Smooth muscle cell (in vitro differentiated cells): Measurements from ENCODE around the gene SLC9A2. TPM values are rescaled to one million over a fixed set of nuclear protein-coding genes. Genes with fewer than 3 reads are reported as not detected.

Experiments
- DNase-seq: peaks from one replicate; lab custom pipeline; 2025; ENCODE audit not compliant: unreplicated experiment; lab: John Stamatoyannopoulos, UW
- H2AFZ ChIP-seq: fragments of 200-600 bp; sonication (generic); 2 replicates; pipeline ENCODE4 v1.6.0; 2016; ENCODE audit warnings: antibody characterized with exemption, low read depth, mild to moderate bottlenecking
- H3F3A ChIP-seq: fragments of 200-600 bp; sonication (generic); 2 replicates; pipeline ENCODE4 v1.6.0; 2017; ENCODE audit warnings: antibody characterized with exemption, low read depth
- H3K27ac ChIP-seq: fragments of 200-600 bp; sonication (generic); 2 replicates; pipeline ENCODE4 v1.5.1; 2016; ENCODE audit warnings: low read depth, mild to moderate bottlenecking
- H3K27me3 ChIP-seq: fragments of 200-600 bp; sonication (generic); 2 replicates; pipeline ENCODE4 v1.6.1; 2016; ENCODE audit warnings: low read depth, mild to moderate bottlenecking
- H3K36me3 ChIP-seq: fragments of 200-600 bp; sonication (generic); 2 replicates; pipeline ENCODE4 v1.5.1; 2016; ENCODE audit warnings: low read depth
- H3K4me1 ChIP-seq: fragments of 200-600 bp; sonication (generic); 2 replicates; pipeline ENCODE4 v1.5.1; 2016; ENCODE audit warnings: low read depth
- H3K4me2 ChIP-seq: fragments of 200-600 bp; sonication (generic); 2 replicates; pipeline ENCODE4 v1.6.0; 2016; ENCODE audit warnings: mild to moderate bottlenecking
- H3K4me3 ChIP-seq: fragments of 200-600 bp; sonication (generic); 2 replicates; pipeline ENCODE4 v1.5.1; 2016; ENCODE audit warnings: mild to moderate bottlenecking
- H3K79me2 ChIP-seq: fragments of 200-600 bp; sonication (generic); 2 replicates; pipeline ENCODE4 v1.6.0; 2016; ENCODE audit warnings: low read depth, mild to moderate bottlenecking
- H3K9ac ChIP-seq: fragments of 200-600 bp; sonication (generic); 2 replicates; pipeline ENCODE4 v1.6.0; 2016; ENCODE audit warnings: low read depth
- H3K9me3 ChIP-seq: fragments of 200-600 bp; sonication (generic); replicated peaks from 2 replicates; pipeline ENCODE4 v1.5.1; 2016; ENCODE audit warnings: low read depth
- H4K20me1 ChIP-seq: fragments of 200-600 bp; sonication (generic); 2 replicates; pipeline ENCODE4 v1.6.0; 2016; ENCODE audit warnings: low read depth
- CTCF ChIP-seq: fragments of 200-600 bp; sonication (generic); IDR thresholded peaks from 2 replicates; pipeline ENCODE4 v1.5.1; 2017; ENCODE audit warnings: borderline replicate concordance, mild to moderate bottlenecking, antibody characterized with exemption; ENCODE audit not compliant: insufficient read depth, poor library complexity, severe bottlenecking
- WGBS: methylation state at CpG from one replicate; pipeline ENCODE4 v1.1.7; 2016; ENCODE audit warnings: low lambda C conversion rate; 5-methylcytosine and 5-hydroxymethylcytosine counted together
- polyA plus RNA-seq: library from polyadenylated mRNA; unstranded; fragments of >200 nt; fragmentation: Nextera tagmentation; extraction: Ambion mirVana; gene quantifications from 2 replicates; pipeline ENCODE4 v1.2.1, GENCODE V29; 2016
- total RNA-seq: library from RNA; depleted of rRNA; stranded (reverse); fragments of >200 nt; gene quantifications from 2 replicates; pipeline ENCODE4 v1.2.3, GENCODE V29; 2014

SLC9A2 gene
- total and polyA plus RNA-seq, 2 experiments from 2014 or later: not detected

GRCh38 chr2:102637358-102637757 is 18.0 kb downstream of the SLC9A2 start:
- Histone ChIP-seq H3K4me1 (no peaks in the 10 kb centered on the region), H3K36me3 (no peaks in the 10 kb centered on the region), H3K9ac (no peak overlapping the region), H3K4me3 (no peak overlapping the region), H4K20me1 (no peaks in the 10 kb centered on the region), H3K4me2 (no peak overlapping the region), H2AFZ (no peak overlapping the region), H3K9me3 (no peaks in the 10 kb centered on the region), H3K79me2 (no peaks in the 10 kb centered on the region), H3K27me3 (peaks cover 18% of the 10 kb centered on the region), H3F3A (no peaks in the 10 kb centered on the region), H3K27ac (no peak overlapping the region)
- no peak for DNase-seq
- WGBS: 85% methylated on average over 4 of the region's 4 CpGs
- TF ChIP-seq CTCF: no peak

- Histone ChIP-seq H3K36me3 (no peaks in the 10 kb centered on the region), H3K4me1 (no peaks in the 10 kb centered on the region), H3F3A (no peaks in the 10 kb centered on the region), H2AFZ (no peak overlapping the region), H3K27me3 (peaks cover 26% of the 10 kb centered on the region), H3K79me2 (no peaks in the 10 kb centered on the region), H3K9me3 (no peaks in the 10 kb centered on the region), H3K4me2 (no peak overlapping the region), H3K4me3 (no peak overlapping the region), H3K27ac (no peak overlapping the region), H3K9ac (no peak overlapping the region), H4K20me1 (no peaks in the 10 kb centered on the region)
- no peak for DNase-seq
- WGBS: 83% methylated on average over 2 of the region's 2 CpGs
- TF ChIP-seq CTCF: no peak
Observed at GRCh38 chr2:102639429-102639828, 20.1 kb downstream of the SLC9A2 start.

GRCh38 chr2:102652126-102652525 is 32.8 kb downstream of the SLC9A2 start:
- 93% methylated on average over 2 of the region's 2 CpGs for WGBS
- Histone ChIP-seq H2AFZ (no peak overlapping the region), H3K36me3 (no peaks in the 10 kb centered on the region), H3K79me2 (no peaks in the 10 kb centered on the region), H4K20me1 (no peaks in the 10 kb centered on the region), H3K4me3 (no peak overlapping the region), H3K27ac (no peak overlapping the region), H3K4me2 (no peak overlapping the region), H3K9me3 (no peaks in the 10 kb centered on the region), H3K4me1 (no peaks in the 10 kb centered on the region), H3K9ac (no peak overlapping the region), H3F3A (no peaks in the 10 kb centered on the region), H3K27me3 (peaks cover 19% of the 10 kb centered on the region)
- no peak for DNase-seq
- no peak for TF ChIP-seq CTCF

GRCh38 chr2:102657770-102658169 is 38.4 kb downstream of the SLC9A2 start:
- Histone ChIP-seq H2AFZ (no peak overlapping the region), H3K27ac (no peak overlapping the region)

More at GRCh38 chr2:102657770-102658169, 38.4 kb downstream of the SLC9A2 start:
- H3K4me3 ChIP-seq: no peak overlapping the region
- no peaks in the 10 kb centered on the region for H3K36me3 ChIP-seq
- H3K4me2 ChIP-seq: no peak overlapping the region
- no peaks in the 10 kb centered on the region for H3K4me1 ChIP-seq
- H3K9me3 ChIP-seq: no peaks in the 10 kb centered on the region
- H3K79me2 ChIP-seq: no peaks in the 10 kb centered on the region
- WGBS: 82% methylated on average over 7 of the region's 7 CpGs
- peaks cover 10% of the 10 kb centered on the region for H3K27me3 ChIP-seq
- H3K9ac ChIP-seq: no peak overlapping the region
- no peaks in the 10 kb centered on the region for H4K20me1 ChIP-seq
- TF ChIP-seq CTCF: no peak
- no peaks in the 10 kb centered on the region for H3F3A ChIP-seq
- no peak for DNase-seq
